GM11168 (cell line): ENCODE measurements around the gene CADPS.

ENCODE experiments used
- in situ Hi-C: fragments of 300-500 bp; cut with MboI; formaldehyde crosslinking; loops from one replicate; pipeline ENCODE4 v1.12.0; 2022; ENCODE audit warnings: low sequenced_read_pairs; ENCODE audit not compliant: unreplicated experiment

The CADPS gene

GRCh38 chr3:62570888-62571287 lies 304.3 kb downstream of the CADPS start:
- in situ Hi-C loops = loop anchor here (25.0 kb wide), 1 partner anchor 359 kb away; no protein-coding TSS in a partner anchor

GRCh38 chr3:62569609-62570008 lies 305.6 kb downstream of the CADPS start:
- in situ Hi-C loops = loop anchor here (25.0 kb wide), 1 partner anchor 357 kb away; no protein-coding TSS in a partner anchor

DNA sequence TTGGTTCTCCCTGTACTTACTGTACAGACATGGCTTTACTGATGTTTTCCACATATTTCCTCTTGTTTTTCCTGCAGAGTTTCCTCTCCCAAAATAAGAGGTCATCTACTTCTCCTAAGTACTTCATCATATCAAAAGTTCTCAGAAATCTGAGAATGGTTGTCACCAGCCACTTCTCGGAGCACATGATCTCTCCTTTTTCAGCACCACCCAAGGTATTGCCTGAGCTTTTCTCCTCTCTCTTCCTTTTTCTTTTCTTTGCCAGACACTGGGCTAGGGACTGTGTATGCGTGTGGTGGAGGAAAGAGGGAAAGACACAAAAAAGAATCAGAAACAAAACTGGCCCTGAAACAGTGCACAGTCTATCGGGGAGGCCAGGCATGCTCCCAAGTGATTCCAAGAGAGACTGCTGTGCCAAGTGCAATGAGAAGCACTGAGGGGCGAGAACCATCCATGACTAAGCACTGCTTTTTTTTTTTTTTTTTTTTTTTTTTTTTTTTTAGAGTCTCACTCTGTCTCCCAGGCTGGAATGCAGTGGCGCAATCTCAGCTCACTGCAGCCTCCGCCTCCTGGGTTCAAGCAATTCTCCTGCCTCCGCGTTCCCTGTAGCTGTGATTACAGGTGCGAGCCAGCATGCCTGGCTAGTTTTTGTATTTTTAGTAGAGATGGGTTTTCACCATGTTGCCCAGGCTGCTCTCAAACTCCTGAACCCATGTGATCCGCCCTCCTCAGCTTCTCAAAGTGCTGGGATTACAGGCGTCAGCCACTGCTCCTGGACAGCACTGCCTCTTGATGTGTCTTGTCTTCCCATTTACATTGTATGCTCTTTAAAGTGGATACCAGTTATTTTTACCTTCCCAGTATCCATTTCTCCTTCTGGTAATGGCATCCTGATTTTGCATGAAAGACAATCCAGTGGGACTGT lies 307.9 kb downstream of the CADPS start:
- in situ Hi-C loops = loop anchor here (25.0 kb wide), 1 partner anchor 355 kb away; no protein-coding TSS in a partner anchor

- in situ Hi-C loops = loop anchor here (25.0 kb wide), 1 partner anchor 354 kb away; no protein-coding TSS in a partner anchor
These were observed 309.1 kb downstream of the CADPS start for GRCh38 chr3:62566022-62566557.

DNA sequence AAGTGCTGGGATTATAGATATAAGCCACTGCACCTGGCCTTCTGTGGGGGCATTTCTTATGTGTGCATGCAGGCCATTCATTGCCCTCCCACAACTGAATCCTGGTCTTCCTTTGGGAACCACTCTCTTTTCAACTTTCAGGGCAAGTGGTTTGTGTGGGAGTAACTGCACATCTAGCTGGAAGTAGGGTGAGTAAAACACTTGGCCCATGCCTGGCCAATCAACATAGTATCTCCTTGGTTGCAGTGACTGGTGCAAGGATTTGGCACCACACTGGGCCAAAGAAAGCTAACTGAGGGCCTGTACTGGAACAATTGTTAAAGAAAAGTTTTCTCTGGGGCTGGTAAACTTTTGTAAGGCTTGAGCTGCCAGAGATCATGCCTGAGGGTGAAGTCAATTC lies 312.6 kb downstream of the CADPS start:
- in situ Hi-C loops = loop anchor here (25.0 kb wide), 1 partner anchor 350 kb away; no protein-coding TSS in a partner anchor

- in situ Hi-C loops = loop anchor here (25.0 kb wide), 1 partner anchor 350 kb away; no protein-coding TSS in a partner anchor
These were observed 313.2 kb downstream of the CADPS start for GRCh38 chr3:62562017-62562416.

DNA sequence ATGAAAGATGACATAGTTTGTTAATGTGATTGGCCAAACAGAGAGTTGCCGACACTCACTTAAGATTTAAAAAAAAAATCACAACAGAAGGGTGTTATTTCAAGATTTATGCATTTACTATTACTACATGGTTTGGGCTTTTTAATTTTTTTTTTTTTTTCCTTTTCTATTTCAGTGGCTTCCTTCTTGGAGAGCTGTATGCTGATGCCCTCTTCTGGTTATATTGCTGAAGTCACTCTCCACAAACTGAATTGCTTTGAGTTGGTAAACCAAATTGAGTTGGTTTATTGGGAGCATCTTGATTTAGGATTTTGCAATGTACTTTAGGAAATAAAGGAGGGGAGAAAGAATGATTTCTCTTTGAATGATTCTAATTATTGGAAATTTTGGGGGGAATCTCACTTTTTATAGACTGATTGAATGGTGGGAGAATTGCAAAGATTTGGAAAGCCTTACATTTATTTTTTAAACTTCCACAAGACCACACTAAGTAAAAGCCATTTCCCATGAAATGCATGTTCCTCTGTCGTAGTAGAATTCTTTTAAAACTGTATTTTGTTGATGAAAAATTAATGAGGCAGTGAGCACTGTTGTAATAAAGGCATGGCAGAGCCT lies 315.3 kb downstream of the CADPS start:
- in situ Hi-C loops = loop anchor here (25.0 kb wide), 1 partner anchor 348 kb away; no protein-coding TSS in a partner anchor

GRCh38 chr3:62558549-62559112 lies 316.6 kb downstream of the CADPS start:
- in situ Hi-C loops = loop anchor here (25.0 kb wide), 1 partner anchor 346 kb away; no protein-coding TSS in a partner anchor

GRCh38 chr3:62557983-62558382 lies 317.2 kb downstream of the CADPS start:
- in situ Hi-C loops = loop anchor here (25.0 kb wide), 1 partner anchor 346 kb away; no protein-coding TSS in a partner anchor

DNA sequence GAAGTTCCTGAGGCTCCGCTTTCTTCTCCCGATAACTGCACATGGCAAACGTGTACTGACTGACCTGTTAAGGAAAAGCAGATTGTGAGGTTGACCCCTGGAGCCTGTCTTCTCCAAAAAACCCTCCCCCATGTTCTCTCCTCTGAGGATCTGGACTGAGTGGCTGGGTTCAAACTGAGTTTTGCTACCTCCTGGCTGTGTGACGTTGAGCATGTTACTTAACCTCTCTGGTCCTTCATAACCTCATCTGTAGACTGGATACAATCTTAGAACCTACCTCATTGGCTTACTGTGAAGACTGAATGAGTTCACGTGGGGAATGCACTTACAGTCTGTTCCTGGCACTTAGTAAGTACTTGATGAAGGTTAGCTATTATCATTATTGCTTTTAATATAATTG lies 317.8 kb downstream of the CADPS start:
- in situ Hi-C loops = loop anchor here (25.0 kb wide), 1 partner anchor 345 kb away; no protein-coding TSS in a partner anchor

DNA sequence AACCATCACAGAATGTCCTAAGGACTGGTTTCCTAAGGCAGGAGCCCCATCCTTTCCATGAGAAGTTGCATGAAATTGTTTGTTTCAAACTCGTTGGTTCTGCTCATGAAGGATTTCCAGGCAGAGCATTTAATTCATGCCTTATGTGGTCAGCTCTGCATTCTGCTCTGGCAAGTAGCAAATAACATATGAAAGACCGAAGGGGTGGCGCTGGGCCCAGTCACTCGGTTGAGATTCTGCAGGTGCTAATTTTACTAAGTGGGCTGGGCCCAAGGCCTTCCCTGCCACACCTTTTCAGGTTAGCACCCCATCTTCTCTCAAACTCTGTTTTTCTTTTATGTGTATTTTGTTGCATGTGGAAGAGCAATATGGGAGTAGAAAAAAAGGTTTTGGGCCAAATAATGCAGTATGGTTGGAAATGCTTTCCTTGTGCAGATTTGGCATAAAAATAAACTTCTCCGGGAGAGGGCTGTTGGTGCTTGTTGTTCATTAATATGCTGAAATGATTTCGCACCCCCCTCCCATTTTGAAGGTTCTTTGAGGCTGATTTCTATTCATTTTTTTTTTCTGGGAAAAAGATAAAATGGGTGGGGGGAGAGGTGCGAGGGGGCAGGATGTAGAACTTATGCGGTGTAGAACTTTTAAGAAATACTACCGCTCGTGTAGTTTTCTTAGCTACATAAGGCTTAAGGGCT lies 318.9 kb downstream of the CADPS start:
- in situ Hi-C loops = loop anchor here (25.0 kb wide), 1 partner anchor 344 kb away; no protein-coding TSS in a partner anchor

- in situ Hi-C loops = loop anchor here (25.0 kb wide), 1 partner anchor 342 kb away; no protein-coding TSS in a partner anchor
These were observed 320.9 kb downstream of the CADPS start for GRCh38 chr3:62554264-62554799.

DNA sequence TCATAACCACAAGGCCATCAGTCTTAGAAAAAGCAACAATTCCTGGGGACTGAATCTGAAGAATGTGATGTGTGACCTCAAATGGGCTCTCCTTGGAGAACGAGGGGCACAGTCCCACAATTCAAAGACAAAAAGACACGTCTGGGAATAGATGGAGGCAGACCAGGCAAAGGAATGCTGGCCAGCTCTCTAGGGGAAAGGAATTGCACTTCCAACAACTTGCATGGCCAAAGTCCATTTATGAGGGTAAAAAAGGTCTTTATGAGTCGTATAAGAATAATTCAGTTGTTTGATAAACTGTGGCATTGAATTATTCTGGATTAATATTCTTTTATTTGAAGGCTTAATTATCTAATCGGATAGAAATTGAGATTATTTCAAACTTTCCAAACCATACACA lies 321.4 kb downstream of the CADPS start:
- in situ Hi-C loops = loop anchor here (25.0 kb wide), 1 partner anchor 342 kb away; no protein-coding TSS in a partner anchor

DNA sequence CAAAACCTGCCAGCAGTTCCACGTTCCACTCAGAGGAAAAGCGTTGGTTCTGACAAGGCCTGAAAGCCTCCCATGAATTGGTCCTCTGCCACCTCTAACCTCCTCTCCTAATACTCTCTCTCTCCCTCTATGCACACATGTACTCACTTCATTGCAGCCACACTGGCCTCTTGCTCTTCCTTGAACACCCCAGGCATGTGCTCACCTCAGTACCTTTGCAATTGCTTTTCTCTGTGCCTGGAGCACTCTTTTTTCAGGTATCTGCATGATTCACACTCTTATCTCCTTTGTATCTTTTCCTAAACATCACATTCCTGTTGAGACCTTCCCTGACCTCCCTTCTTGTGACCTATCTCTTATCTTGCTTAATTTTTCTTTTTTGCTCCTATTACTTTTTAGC lies 323.7 kb downstream of the CADPS start:
- in situ Hi-C loops = loop anchor here (25.0 kb wide), 1 partner anchor 339 kb away; no protein-coding TSS in a partner anchor

DNA sequence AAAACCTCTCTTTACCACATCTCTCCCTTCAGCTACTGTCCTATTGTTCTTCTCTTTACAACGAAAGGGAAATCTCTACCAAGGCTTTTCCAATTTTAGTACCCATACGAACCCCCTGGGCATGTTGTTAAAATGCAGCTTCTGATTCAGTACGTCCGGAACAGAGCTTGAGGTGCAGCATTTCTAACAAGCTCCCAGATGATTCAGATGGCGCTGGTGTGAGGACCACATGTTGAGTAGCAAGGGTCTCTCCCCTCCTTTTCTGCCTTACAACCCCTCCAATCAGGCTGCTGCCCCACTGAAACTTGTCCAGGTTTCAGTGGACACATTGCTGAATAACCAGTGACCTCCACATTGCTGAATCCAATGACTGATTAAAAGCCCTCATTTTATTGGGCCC lies 324.8 kb downstream of the CADPS start:
- in situ Hi-C loops = loop anchor here (25.0 kb wide), 1 partner anchor 338 kb away; no protein-coding TSS in a partner anchor

GRCh38 chr3:62548528-62549205 lies 326.5 kb downstream of the CADPS start:
- in situ Hi-C loops = no loop called here

GRCh38 chr3:62546266-62546665 lies 328.9 kb downstream of the CADPS start:
- in situ Hi-C loops = no loop called here

DNA sequence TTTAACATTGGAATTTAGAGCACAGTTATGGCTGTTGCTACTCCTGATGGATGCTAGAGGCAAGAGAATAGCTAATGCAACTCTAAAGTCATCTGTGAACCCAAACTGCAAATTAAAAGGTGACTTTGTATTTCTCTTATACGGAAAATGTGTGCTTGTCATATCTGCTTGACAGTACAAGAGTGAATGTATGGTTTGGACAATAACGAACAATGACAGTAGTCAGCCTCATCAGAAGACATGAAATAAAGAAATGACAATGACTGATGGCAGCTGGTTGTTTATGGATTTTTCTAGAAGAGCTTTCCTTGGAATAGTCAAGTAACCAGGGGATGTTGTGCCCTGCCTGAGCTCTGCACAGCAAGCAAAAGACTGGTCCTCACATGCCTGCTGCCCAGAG lies 333.0 kb downstream of the CADPS start:
- in situ Hi-C loops = no loop called here
